ENCODE results near the gene KRT28.

Gene KRT28

DNA sequence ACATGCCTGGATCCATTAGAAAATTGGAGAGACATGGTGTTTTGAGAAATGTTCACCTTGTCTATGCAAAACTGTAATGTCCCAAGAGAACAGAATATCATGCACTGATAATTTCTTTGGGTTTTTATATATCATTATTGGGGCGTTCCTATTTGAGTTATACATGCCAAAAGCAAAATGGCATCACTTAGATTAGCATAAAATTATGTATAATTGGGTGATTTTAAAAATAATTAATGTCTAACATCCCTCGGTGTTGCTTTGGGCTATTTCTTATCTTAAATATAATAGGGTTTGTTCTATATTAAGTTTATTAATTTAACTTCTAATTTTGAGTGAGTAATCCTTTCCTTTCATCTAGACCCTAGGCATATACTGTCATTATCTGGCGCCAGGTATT, at the start of gene KRT28:
Gene KRT28 (minus strand): TSS at position 101 of the 400 bp plus-strand sequence. CDS start 66 bp downstream, at position 35.
- H3K27ac ChIP-seq = no peak within 1 kb of the TSS
- no peak within 1 kb of the TSS for H3K4me3 ChIP-seq
- TF ChIP-seq, protein P1, sequence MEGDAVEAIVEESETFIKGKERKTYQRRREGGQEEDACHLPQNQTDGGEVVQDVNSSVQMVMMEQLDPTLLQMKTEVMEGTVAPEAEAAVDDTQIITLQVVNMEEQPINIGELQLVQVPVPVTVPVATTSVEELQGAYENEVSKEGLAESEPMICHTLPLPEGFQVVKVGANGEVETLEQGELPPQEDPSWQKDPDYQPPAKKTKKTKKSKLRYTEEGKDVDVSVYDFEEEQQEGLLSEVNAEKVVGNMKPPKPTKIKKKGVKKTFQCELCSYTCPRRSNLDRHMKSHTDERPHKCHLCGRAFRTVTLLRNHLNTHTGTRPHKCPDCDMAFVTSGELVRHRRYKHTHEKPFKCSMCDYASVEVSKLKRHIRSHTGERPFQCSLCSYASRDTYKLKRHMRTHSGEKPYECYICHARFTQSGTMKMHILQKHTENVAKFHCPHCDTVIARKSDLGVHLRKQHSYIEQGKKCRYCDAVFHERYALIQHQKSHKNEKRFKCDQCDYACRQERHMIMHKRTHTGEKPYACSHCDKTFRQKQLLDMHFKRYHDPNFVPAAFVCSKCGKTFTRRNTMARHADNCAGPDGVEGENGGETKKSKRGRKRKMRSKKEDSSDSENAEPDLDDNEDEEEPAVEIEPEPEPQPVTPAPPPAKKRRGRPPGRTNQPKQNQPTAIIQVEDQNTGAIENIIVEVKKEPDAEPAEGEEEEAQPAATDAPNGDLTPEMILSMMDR (IDR thresholded peaks at IDR 0.05) = no peak
- no peak for DNase-seq (ENCODE audit: low spot score)

DNA sequence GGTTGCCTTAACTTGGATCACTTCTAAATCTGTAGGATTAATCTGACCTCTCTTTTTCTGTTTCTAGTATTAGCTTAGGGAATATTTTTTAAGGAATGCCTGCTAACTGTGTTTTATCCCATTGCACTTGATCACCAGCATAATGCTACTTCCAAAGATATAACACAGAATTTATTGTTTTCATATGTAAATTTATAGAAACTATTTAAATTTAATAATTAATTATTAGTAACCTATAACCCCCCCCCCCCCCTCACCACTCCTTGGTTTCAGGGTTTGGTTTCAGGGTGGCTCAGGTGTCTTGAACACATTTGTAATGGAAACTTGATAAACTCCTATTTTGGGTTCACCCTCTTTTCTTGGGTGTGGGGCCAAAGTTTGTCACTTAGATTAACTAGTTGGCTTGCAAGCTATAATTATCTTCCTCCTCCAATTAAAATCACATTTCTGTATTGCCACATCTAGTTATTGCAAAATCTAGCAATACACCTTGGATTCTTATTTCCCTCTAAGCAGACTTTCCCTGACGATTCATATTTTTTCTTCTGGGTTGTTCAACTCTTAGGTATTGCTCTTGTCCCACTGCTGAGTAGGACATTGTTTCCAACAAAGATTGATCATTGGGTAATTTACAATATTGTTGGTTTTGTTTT, 49.0 kb upstream of the KRT28 start:
- no peak overlapping the region for H3K27ac ChIP-seq
- DNase-seq (ENCODE audit: low spot score) = no peak
- TF ChIP-seq, protein P1 (IDR thresholded peaks at IDR 0.05) = no peak
- no peak overlapping the region for H3K4me3 ChIP-seq

- Histone ChIP-seq H3K4me3 (no peak overlapping the region), H3K27ac (no peak overlapping the region)
- no peak for DNase-seq (ENCODE audit: low spot score)
- TF ChIP-seq, protein P1 (IDR thresholded peaks at IDR 0.05) = no peak
These were observed 46.9 kb upstream of the KRT28 start for GRCh38 chr17:40846515-40847144.

GRCh38 chr17:40844671-40845107, 44.9 kb upstream of the KRT28 start:
- DNase-seq (ENCODE audit: low spot score) = no peak
- Histone ChIP-seq H3K4me3 (no peak overlapping the region), H3K27ac (no peak overlapping the region)

DNA sequence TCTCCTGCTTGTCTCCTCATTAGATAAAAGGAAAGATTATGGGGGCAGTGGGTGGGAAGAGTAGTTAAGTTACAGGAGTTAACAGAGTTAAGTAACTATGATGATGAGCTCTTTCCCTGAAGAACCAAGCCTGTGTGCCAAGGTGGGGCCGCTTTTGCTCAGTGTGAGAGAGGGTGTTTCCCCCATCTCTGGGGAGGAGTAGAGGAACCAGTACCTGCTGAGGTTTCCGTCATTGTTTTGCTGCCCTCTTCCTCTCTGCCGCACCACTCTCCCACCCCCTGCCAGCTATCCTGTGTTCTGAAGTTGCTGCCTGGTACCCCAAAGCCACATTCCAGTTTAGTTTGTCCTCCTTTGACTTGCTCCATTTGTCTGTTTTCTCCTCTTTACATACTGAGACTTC, 43.5 kb upstream of the KRT28 start:
- no peak overlapping the region for H3K27ac ChIP-seq
- TF ChIP-seq, protein P1 (IDR thresholded peaks at IDR 0.05) = no peak
- DNase-seq (ENCODE audit: low spot score) = no peak
- no peak overlapping the region for H3K4me3 ChIP-seq

More at GRCh38 chr17:40844671-40845107, 44.9 kb upstream of the KRT28 start:
- TF ChIP-seq, protein P1 (IDR thresholded peaks at IDR 0.05) = no peak

GRCh38 chr17:40841246-40841645, 41.5 kb upstream of the KRT28 start:
- no peak overlapping the region for H3K27ac ChIP-seq
- TF ChIP-seq, protein P1 (IDR thresholded peaks at IDR 0.05) = no peak
- H3K4me3 ChIP-seq = no peak overlapping the region
- no peak for DNase-seq (ENCODE audit: low spot score)

DNA sequence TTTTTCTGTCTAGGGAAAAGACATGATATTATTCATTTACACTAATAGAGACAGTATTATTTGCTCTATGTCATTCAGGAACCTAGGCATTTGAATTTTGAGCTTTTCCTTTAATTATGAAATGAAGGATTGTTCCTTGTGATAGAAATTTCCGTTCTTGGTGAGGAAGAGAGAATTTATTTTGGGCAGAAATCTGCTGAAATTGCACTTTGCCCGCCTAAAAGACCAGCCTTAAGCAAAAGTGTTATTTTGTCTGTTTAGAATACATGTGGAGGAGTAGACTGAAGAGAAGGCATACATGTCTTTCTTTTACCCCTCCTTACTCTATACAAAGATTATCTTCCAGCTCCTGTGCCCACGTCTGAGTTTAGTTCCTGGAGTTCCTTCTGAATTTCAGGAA, 39.4 kb upstream of the KRT28 start:
- TF ChIP-seq, protein P1 (IDR thresholded peaks at IDR 0.05) = no peak
- no peak overlapping the region for H3K4me3 ChIP-seq
- DNase-seq (ENCODE audit: low spot score) = no peak
- no peak overlapping the region for H3K27ac ChIP-seq
